IMR-90 (cell line): ENCODE measurements around the gene SLC25A41. TPM values are rescaled to one million over a fixed set of nuclear protein-coding genes. Genes with fewer than 3 reads are reported as not detected.

Source experiments
- ATAC-seq: fragments of 200-7000 bp; cut with Tn5 transposase; 2 replicates; pipeline ENCODE4 v1.9.1; 2020; ENCODE audit warnings: low read depth, mild to moderate bottlenecking, moderate library complexity
- BruUV-seq: library from RNA; stranded (reverse); fragments of 400-500 nt; replicated peaks from 2 replicates; lab custom pipeline; 2021; lab: Mats Ljungman, UMichigan
- CTCF ChIA-PET: fragments of 300-600 bp; formaldehyde crosslinking; extraction: SDS; loops from one replicate; lab custom pipeline; 2021; ENCODE audit warnings: antibody characterized with exemption; lab: Yijun Ruan, JAX
- POLR2A ChIA-PET: fragments of 300-600 bp; sonication (Branson Sonifier 250); formaldehyde crosslinking; loops from one replicate; lab custom pipeline; 2022; ENCODE audit warnings: antibody characterized with exemption; ENCODE audit not compliant: unreplicated experiment; lab: Charles Lee
- DNase-seq: peaks from one replicate; pipeline ENCODE4 v3.0.0; 2013
- H2AFZ ChIP-seq: replicated peaks from 2 replicates; pipeline ENCODE3; 2013; ENCODE audit warnings: low read length, mild to moderate bottlenecking; ENCODE audit not compliant: poor library complexity
- H2AK5ac ChIP-seq: 2 replicates; pipeline ENCODE4 v1.6.1; 2013; ENCODE audit warnings: low read depth, low read length, inconsistent platforms
- H2AK9ac ChIP-seq: replicated peaks from 2 replicates; pipeline ENCODE3; 2013; ENCODE audit warnings: mild to moderate bottlenecking, low read depth, low read length, moderate library complexity; ENCODE audit not compliant: poor library complexity
- H2BK120ac ChIP-seq: 2 replicates; pipeline ENCODE4 v1.6.1; 2013; ENCODE audit warnings: low read depth, low read length, inconsistent platforms
- H2BK15ac ChIP-seq: 3 replicates; pipeline ENCODE4 v1.6.1; 2013; ENCODE audit warnings: low read depth, low read length, inconsistent platforms
- H2BK20ac ChIP-seq: 2 replicates; pipeline ENCODE4 v1.6.1; 2013; ENCODE audit warnings: low read depth, mild to moderate bottlenecking, inconsistent platforms, low read length, moderate library complexity
- H2BK5ac ChIP-seq: 2 replicates; pipeline ENCODE4 v1.6.1; 2013; ENCODE audit warnings: mild to moderate bottlenecking, low read depth, low read length, inconsistent platforms; ENCODE audit not compliant: poor library complexity, severe bottlenecking
- H3K14ac ChIP-seq: replicated peaks from 2 replicates; pipeline ENCODE4 v1.6.1; 2013; ENCODE audit warnings: low read depth, low read length, inconsistent platforms
- H3K18ac ChIP-seq: 2 replicates; pipeline ENCODE4 v1.6.1; 2013; ENCODE audit warnings: low read depth, low read length, control low read depth
- H3K23ac ChIP-seq: 2 replicates; pipeline ENCODE4 v1.6.1; 2013; ENCODE audit warnings: low read depth, low read length, inconsistent platforms
- H3K27ac ChIP-seq: 2 replicates; pipeline ENCODE4 v1.5.1; 2013; ENCODE audit warnings: mild to moderate bottlenecking, control low read depth, low read length; ENCODE audit not compliant: insufficient read depth
- H3K27me3 ChIP-seq: 2 replicates; pipeline ENCODE4 v1.6.1; 2013; ENCODE audit warnings: low read length; ENCODE audit not compliant: control insufficient read depth, insufficient read depth
- H3K36me3 ChIP-seq: 2 replicates; pipeline ENCODE4 v1.6.1; 2013; ENCODE audit warnings: low read length, mixed read lengths; ENCODE audit not compliant: control insufficient read depth, insufficient read depth
- H3K4ac ChIP-seq: 2 replicates; pipeline ENCODE4 v1.6.1; 2013; ENCODE audit warnings: low read depth, low read length, inconsistent platforms
- H3K4me1 ChIP-seq: 2 replicates; pipeline ENCODE4 v1.6.1; 2013; ENCODE audit warnings: low read length, mixed read lengths; ENCODE audit not compliant: control insufficient read depth, insufficient read depth
- H3K4me2 ChIP-seq: 2 replicates; pipeline ENCODE4 v1.6.1; 2013; ENCODE audit warnings: low read depth, mild to moderate bottlenecking, control low read depth, low read length, moderate library complexity
- H3K4me3 ChIP-seq: 2 replicates; pipeline ENCODE4 v1.5.1; 2013; ENCODE audit warnings: low read depth, mild to moderate bottlenecking, control low read depth, low read length, moderate library complexity; ENCODE audit not compliant: insufficient read depth
- H3K56ac ChIP-seq: 2 replicates; pipeline ENCODE4 v1.6.1; 2013; ENCODE audit warnings: low read length, inconsistent platforms; ENCODE audit not compliant: insufficient read depth; ENCODE audit errors: extremely low read depth
- H3K79me1 ChIP-seq, 2 experiments: 2 replicates each; pipeline ENCODE4 v1.6.1; 2013; ENCODE audit warnings: low read length in 2 of 2, inconsistent platforms in 1 of 2, low read depth in 1 of 2
- H3K9ac ChIP-seq: 2 replicates; pipeline ENCODE4 v1.6.1; 2013; ENCODE audit warnings: low read depth, low read length, control low read depth
- H3K9me1 ChIP-seq: 2 replicates; pipeline ENCODE4 v1.6.1; 2013; ENCODE audit warnings: low read length, inconsistent platforms; ENCODE audit not compliant: insufficient read depth
- H3K9me3 ChIP-seq: 2 replicates; pipeline ENCODE4 v1.6.1; 2013; ENCODE audit warnings: low read length; ENCODE audit not compliant: control insufficient read depth, insufficient read depth
- H4K20me1 ChIP-seq: 2 replicates; pipeline ENCODE4 v1.6.1; 2013; ENCODE audit warnings: low read length, inconsistent platforms; ENCODE audit not compliant: insufficient read depth
- H4K5ac ChIP-seq: 2 replicates; pipeline ENCODE4 v1.6.1; 2013; ENCODE audit warnings: mild to moderate bottlenecking, low read depth, low read length, control low read depth
- H4K8ac ChIP-seq, 2 experiments: 2 replicates each; pipeline ENCODE4 v1.6.1; 2013; ENCODE audit warnings: low read depth in 2 of 2, low read length in 2 of 2, control low read depth in 1 of 2, inconsistent platforms in 1 of 2
- H4K91ac ChIP-seq: 2 replicates; pipeline ENCODE4 v1.6.1; 2013; ENCODE audit warnings: low read depth, low read length, inconsistent platforms; ENCODE audit not compliant: insufficient read depth
- CEBPB ChIP-seq: IDR thresholded peaks from 2 replicates; pipeline ENCODE4 v1.6.1; 2012; ENCODE audit warnings: low read depth, low read length, improper control_type of control experiment
- CHD1 ChIP-seq: IDR thresholded peaks from 2 replicates; pipeline ENCODE4 v1.6.1; 2012; ENCODE audit warnings: low read depth, low read length, improper control_type of control experiment
- MAFK ChIP-seq: IDR thresholded peaks from 2 replicates; pipeline ENCODE4 v1.6.1; 2012; ENCODE audit warnings: low read depth, low read length, improper control_type of control experiment
- MXI1 ChIP-seq: IDR thresholded peaks from 2 replicates; pipeline ENCODE4 v1.6.1; 2012; ENCODE audit warnings: low read depth, mild to moderate bottlenecking, low read length, moderate library complexity, borderline replicate concordance
- SMC3 ChIP-seq: fragments of 150-350 bp; IDR thresholded peaks from 2 replicates; pipeline ENCODE4 v1.6.1; 2016; ENCODE audit warnings: low read depth, mild to moderate bottlenecking, antibody characterized with exemption, low read length, moderate library complexity
- WGBS, 2 experiments: methylation state at CpG; one replicate each; pipeline versions ENCODE4 v1.1.5 to v1.1.7; 2013; ENCODE audit warnings: missing lambda C conversion rate in 2 of 2; ENCODE audit not compliant: insufficient read length in 1 of 2; ENCODE audit errors: extremely low coverage in 2 of 2; 5-methylcytosine and 5-hydroxymethylcytosine counted together
- dilution Hi-C: fragments of 300-500 bp; cut with HindIII; formaldehyde crosslinking; loops from one replicate; pipeline ENCODE4 v1.14.3; 2018; ENCODE audit warnings: low sequenced_read_pairs; ENCODE audit not compliant: unreplicated experiment
- in situ Hi-C: fragments of 300-500 bp; cut with MboI; formaldehyde crosslinking; loops from 3 replicates; pipeline ENCODE4 v1.14.3; 2019; ENCODE audit warnings: low sequenced_read_pairs, inconsistent platforms, mixed read lengths
- intact Hi-C: fragments of 100-400 bp; cut with micrococcal nuclease; formaldehyde crosslinking; loops from 2 replicates; pipeline ENCODE4 v1.10.0; 2022
- polyA plus RNA-seq, 3 experiments: library from polyadenylated mRNA; depleted of rRNA; stranded (reverse); fragments of >200 nt; gene quantifications; 2 replicates each; pipeline ENCODE4 v1.2.3, GENCODE V29; 2012; ENCODE audit warnings: low replicate concordance in 1 of 3
- total RNA-seq: library from RNA; depleted of rRNA; stranded (reverse); fragments of >200 nt; gene quantifications from 2 replicates; pipeline ENCODE4 v1.2.3, GENCODE V29; 2012
- TF ChIP-seq, protein P1 (sequence below): fragments of 150-350 bp; IDR thresholded peaks from 2 replicates; pipeline ENCODE4 v1.6.1; 2016; ENCODE audit warnings: low read depth, mild to moderate bottlenecking, low read length, moderate library complexity, borderline replicate concordance

SLC25A41 gene
- total and polyA plus RNA-seq, 2 of the 4 experiments (the other 2 are of a cell fraction) = not detected

GRCh38 chr19:6471076-6471475 lies 37.5 kb upstream of the SLC25A41 start:
- H2BK5ac ChIP-seq = no peak overlapping the region
- no peaks in the 10 kb centered on the region for H3K79me1 ChIP-seq
- no peak for ATAC-seq
- dilution Hi-C loops = no loop called here
- H3K9ac ChIP-seq = no peak overlapping the region
- no peak overlapping the region for H4K5ac ChIP-seq
- H3K4me2 ChIP-seq = no peak overlapping the region
- no peaks in the 10 kb centered on the region for H3K36me3 ChIP-seq
- no peak overlapping the region for H3K23ac ChIP-seq
- peaks cover under 1% of the 10 kb centered on the region; the same call in 1 of the 2 replicates for H3K9me3 ChIP-seq
- peaks cover 19% of the 10 kb centered on the region for H3K27me3 ChIP-seq
- H3K27ac ChIP-seq = no peak overlapping the region
- BruUV-seq = no TSS peak
- no peak overlapping the region for H3K4me3 ChIP-seq
- intact Hi-C loops = no loop called here
- no peak overlapping the region for H3K18ac ChIP-seq
- H2AFZ ChIP-seq = no peak overlapping the region
- no peak overlapping the region for H2BK20ac ChIP-seq
- H3K14ac ChIP-seq = no peak overlapping the region
- CTCF ChIA-PET = no interaction called here
- in situ Hi-C loops = no loop called here
- H2AK5ac ChIP-seq = no peak overlapping the region
- no peak overlapping the region for H3K4ac ChIP-seq
- no peak for DNase-seq
- H3K9me1 ChIP-seq = no peaks in the 10 kb centered on the region
- no peak overlapping the region for H2BK120ac ChIP-seq
- H4K20me1 ChIP-seq = no peaks in the 10 kb centered on the region
- H4K91ac ChIP-seq = no peak overlapping the region
- H3K4me1 ChIP-seq = no peaks in the 10 kb centered on the region
- no peak overlapping the region for H2AK9ac ChIP-seq
- H4K8ac ChIP-seq = no peak overlapping the region
- POLR2A ChIA-PET = interaction anchor here (0.7 kb wide), 1 partner anchor 508 kb away, joined by 11 read pairs; no protein-coding TSS in a partner anchor
- no peak overlapping the region for H3K56ac ChIP-seq
- 80% methylated on average over 1 of the region's 14 CpGs; no CpG with 5 or more reads in 1 of the 2 experiments for WGBS, 2 experiments
- TF ChIP-seq, protein P1, sequence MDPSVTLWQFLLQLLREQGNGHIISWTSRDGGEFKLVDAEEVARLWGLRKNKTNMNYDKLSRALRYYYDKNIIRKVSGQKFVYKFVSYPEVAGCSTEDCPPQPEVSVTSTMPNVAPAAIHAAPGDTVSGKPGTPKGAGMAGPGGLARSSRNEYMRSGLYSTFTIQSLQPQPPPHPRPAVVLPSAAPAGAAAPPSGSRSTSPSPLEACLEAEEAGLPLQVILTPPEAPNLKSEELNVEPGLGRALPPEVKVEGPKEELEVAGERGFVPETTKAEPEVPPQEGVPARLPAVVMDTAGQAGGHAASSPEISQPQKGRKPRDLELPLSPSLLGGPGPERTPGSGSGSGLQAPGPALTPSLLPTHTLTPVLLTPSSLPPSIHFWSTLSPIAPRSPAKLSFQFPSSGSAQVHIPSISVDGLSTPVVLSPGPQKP = no peak
- TF ChIP-seq CHD1 = no peak
- TF ChIP-seq SMC3 = no peak
- no peak for TF ChIP-seq MAFK
- TF ChIP-seq CEBPB = no peak
- TF ChIP-seq MXI1 = no peak
- no peak overlapping the region for H2BK15ac ChIP-seq
